NT2/D1 (cell line): ENCODE data around the gene PRR30.

ENCODE experiments used
- SUZ12 ChIP-seq: IDR thresholded peaks from 2 replicates; pipeline ENCODE4 v1.6.1; 2011; ENCODE audit not compliant: insufficient read length, insufficient read depth; ENCODE audit errors: extremely low read depth
- ZNF274 ChIP-seq: IDR thresholded peaks from 2 replicates; pipeline ENCODE4 v1.6.1; 2011; ENCODE audit warnings: mild to moderate bottlenecking, low read depth, low read length

DNA sequence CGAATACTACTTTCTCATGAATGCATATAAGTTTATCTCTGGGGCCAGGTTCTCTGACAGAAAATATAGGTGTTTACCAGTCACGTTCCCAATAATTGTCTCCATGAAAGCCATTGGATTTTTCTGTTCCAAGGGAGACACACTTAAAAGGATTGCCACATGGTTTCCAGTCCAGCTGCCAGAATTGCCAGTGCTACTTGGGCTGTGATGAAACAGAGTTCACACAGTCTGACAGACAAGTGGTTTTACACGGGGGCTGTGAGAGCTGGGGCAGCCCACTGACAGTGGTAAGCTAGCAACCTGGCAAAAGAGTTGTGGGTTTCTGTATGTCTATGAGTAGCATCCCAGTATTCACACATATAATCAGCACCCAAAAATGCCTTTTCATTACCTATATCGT is 44.9 kb upstream of the PRR30 start:
- TF ChIP-seq ZNF274 (no peak), SUZ12 (no peak)
